22Rv1 (cell line): ENCODE results near the gene P2RX7.

Source experiments
- ZFX ChIP-seq: fragments of 450-650 bp; IDR thresholded peaks from 2 replicates; pipeline ENCODE4 v1.6.1; 2017; ENCODE audit warnings: antibody characterized with exemption, borderline replicate concordance
- TF ChIP-seq, protein P1 (sequence below): fragments of 450-650 bp; IDR thresholded peaks from 2 replicates; pipeline ENCODE4 v1.5.1; 2017; ENCODE audit warnings: mild to moderate bottlenecking

- TF ChIP-seq, protein P1, sequence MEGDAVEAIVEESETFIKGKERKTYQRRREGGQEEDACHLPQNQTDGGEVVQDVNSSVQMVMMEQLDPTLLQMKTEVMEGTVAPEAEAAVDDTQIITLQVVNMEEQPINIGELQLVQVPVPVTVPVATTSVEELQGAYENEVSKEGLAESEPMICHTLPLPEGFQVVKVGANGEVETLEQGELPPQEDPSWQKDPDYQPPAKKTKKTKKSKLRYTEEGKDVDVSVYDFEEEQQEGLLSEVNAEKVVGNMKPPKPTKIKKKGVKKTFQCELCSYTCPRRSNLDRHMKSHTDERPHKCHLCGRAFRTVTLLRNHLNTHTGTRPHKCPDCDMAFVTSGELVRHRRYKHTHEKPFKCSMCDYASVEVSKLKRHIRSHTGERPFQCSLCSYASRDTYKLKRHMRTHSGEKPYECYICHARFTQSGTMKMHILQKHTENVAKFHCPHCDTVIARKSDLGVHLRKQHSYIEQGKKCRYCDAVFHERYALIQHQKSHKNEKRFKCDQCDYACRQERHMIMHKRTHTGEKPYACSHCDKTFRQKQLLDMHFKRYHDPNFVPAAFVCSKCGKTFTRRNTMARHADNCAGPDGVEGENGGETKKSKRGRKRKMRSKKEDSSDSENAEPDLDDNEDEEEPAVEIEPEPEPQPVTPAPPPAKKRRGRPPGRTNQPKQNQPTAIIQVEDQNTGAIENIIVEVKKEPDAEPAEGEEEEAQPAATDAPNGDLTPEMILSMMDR = no peak
- TF ChIP-seq ZFX = no peak
These were observed 49.7 kb downstream of the P2RX7 start for GRCh38 chr12:121182222-121182893.
